Activated CD4-positive, alpha-beta T cell treated with anti-CD3 and anti-CD28 coated beads, Interleukin-2, Interleukin-6, amounts not matched to agents 100 ng/mL and 50 ng/mL, durations not matched to agents 16 hours and 8 hours (primary cell): Measurements from ENCODE around the gene MLPH.

ENCODE experiments used
- DNase-seq: peaks from one replicate; pipeline ENCODE4 v3.0.0-alpha.2; 2020

MLPH gene

DNA sequence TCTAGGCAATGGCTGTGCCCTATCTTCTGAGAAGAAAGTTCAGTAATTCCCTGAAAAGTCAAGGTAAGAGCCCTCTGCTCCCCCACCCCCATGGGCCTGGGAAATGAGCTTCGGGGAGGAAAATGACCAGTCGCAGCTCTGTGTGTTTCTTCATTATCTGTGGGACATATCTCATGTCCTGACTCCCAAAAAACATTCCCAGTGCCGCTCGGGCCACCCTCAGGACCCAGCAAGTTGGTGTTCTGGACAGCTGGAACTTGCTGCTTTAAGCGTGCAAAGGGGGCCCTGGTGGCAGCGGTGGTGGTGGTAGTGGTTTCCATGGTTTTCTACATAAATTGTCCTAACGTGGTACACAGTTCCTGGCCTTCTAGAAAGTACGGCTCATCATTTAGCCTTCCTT, 62.2 kb downstream of the MLPH start:
- no peak for DNase-seq

DNA sequence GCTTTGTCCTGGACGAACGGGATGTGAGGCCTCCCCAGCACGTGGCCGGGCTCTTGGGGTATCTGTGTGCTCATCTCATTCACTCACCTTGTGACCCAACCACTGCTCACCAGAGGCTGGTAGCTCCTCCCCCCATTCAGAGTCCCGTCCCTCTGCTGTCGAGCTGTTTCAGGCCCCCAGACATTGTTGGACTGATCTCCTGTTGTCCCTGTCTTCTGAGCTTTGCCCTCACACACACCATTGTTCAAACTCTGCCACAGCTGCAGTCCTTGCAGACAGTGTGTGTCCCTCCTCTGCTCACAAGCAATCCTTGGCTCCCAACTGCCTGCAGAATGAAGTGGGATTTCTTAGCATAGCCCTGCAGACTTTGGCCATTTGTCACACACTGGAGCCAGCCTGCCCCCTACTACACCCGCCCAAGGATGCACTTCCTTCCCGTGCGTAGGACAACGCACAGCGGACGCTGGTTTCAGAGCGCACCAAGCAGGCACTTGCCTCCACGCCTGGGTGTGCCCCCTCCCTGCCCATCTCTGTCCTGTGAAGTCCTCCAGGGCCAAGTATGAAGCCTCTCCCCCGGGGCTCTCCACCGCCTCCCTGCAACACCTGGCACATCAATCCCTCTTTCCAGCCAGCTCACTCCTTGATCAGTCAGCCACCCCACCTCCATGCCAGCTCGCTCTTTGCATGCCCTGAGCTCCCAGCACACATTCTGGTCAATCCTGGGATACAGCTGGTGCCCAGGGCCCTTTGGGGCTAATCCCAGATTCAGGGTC, 62.8 kb downstream of the MLPH start:
- no peak for DNase-seq

DNA sequence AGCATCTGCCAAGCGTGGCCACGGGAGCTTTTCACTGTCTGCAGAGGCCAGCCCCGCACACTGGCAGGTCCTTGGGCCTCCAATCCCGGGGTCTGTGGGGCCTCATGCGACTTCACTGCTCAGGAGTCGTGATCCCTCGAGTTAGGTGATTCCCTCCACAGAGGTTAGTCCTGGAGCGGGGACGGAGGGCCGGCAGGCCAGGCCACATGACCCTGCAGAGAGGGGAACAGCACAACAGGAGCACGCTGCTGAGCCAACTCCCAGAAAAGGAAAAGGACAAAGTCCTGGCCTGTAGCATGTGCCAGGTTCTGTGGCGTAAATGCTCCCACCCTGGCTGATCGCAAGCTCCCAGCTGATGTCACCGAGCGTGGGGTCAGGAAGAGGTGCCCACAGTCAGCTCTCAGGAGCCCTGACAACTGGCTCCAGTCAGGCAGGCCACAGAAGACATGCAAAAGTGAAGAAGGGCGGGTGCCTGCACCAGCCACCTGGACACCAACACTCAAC, 64.1 kb downstream of the MLPH start:
- DNase-seq, result no peak

DNA sequence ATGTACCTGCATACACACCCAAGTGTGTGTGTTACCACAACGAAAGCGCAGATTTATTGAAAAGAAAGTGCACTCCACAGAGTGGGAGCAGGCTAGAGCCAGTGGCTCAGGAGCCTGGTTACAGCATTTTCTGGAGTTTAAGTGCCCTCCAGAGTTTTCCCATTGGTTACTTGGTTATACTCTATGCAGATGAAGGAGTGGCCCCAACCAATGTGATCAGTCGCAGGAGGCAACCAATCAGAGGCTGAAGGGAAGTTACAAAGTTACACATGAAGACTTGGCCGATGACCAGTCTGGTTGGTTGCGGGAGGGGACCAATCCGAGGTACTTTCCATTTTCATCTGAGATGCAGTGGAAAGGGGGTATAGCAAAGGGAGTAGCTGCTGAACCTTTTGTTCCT, 65.9 kb downstream of the MLPH start:
- no peak for DNase-seq

DNA sequence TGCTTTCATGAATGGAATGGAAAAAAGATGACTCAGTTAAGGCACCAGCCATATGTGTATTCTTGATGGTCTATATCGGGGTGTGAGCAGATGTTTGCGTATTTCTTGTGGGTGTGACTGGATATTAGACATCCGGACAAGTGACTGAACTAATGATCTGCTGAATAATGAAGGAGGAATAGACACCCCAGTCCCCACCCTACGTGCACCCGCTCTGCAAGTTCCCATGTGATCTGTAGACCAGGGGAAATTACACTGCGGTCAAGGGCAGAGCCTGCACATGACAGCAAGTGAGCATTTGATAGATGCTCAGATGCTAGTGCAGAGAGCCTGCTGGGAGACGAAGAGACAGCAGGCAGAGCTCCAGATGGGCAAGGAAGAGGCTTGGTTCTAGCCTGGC, 66.9 kb downstream of the MLPH start:
- no peak for DNase-seq

DNA sequence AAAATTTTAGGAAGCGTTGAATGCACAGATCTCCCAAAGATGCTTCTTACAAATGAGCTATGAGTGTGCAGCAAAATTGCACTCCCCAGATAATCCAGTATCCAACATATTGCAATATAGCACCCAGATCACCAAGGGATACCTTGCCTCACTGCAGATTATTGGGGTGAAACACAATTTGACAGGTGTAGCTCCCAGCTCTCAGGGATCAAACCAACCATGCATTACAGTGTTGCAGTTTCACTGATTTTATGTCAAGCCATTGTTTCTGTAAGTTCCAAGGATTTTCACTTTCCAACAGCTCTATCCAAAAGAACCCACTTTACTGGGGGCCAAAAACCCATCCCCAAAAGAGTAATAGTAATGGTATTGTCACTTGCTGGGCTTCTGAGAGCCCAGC, 68.5 kb downstream of the MLPH start:
- DNase-seq, result no peak

DNA sequence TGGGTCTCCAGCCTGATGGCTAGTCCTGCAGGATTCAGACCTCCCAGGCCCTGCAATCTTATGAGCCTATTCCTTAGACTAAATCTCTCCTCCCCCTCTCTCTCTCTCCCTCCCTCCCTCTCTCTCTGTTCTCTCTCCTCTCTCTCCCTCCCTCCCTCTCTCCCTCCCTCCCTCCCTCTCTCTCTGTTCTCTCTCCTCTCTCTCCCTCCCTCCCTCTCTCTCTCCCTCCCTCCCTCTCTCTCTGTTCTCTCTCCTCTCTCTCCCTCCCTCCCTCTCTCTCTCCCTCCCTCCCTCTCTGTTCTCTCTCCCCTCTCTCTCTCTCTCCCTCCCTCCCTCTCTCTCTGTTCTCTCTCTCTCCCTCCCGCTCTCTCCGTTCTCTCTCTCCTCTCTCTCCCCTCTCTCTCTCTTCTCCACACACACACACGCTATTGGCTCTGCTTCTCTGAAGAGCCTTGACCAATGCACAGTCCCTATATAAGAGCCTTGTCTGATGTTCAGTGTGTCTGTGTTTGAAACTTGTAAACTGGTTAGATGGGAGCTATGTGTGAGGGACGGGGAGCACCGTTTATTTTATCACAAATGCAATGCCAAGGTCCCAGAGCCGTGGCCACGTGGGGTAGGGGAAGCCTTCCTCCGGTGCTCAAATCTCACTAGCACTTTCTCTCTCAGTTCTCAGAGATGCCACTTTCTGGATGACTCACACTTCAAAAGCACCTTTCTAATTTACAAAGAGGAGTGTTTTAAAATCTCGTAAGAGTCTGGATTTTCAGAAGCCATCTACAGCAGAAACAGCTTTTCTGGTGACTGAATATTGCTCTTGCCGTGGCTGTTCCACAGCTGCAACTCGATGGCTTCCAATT, 70.0 kb downstream of the MLPH start:
- peak; percentile 78 for DNase-seq

DNA sequence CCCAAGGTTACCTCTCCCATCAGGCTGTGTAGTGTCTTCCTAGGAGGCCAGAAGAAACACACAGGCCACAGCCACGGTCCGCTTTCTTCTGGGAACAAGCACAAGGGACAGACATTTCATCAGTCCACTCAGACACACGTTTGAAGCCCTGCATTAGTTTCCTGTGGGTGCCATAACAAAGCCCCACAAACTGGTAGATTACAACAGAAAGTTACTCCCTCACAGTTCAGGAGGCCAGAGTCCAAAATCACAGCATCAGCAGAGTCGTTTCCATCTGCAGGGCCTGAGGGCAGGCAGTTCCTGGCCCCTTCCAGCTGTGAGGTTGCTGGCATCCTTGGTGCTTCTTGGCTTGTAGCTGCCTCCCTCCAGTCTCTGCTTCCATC, 70.6 kb downstream of the MLPH start:
- no peak for DNase-seq

DNA sequence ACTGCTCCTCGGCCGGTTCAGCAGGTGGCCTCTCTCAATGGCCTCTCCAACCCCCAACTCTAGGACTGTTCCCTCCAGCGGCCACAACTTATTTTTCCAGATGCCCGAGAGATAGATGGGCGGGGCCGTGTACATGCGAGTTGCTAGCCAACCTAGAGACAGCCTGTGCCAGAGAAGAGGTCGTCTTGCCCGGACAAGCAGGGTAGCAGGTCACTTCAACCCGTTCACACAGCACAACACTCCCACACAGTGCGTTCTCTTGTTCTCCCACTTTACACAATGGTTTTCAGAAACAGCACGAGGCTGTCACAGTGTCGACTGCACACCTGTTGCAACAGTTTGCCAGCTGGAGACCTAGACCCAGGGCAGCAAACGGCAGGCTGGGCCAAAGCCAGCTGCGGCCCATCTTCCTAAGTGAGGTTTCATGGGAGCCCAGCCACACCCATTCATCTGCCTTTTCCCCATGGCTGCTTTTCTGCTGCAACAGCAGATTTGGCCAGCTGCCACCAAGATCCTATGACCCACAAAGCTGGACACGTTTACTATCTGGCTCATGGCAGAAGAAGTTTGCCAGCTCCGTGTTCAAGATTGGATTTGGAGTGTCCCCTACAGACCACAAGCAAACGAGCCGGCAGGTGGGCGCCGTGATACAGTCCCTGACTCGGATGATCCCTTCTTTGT, 72.0 kb downstream of the MLPH start:
- no peak for DNase-seq

DNA sequence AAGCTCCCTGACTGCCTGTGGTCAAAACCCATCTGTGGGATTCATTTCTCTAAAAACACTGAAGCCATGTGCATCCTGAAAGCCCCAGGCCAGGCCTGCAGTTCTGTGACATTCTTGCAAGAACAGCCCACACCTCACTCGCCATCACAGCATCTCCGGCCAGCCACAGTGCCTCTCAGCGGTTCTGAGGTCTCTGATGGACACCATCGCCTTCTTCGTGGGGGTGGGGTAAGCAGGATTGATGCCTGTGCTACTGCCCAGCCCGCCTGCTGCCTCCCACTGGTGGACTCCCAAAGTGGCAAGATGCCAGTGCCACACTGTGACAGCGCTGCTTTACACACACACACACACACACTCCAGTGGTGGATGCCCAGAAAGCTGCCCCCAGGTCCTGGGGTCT, 74.2 kb downstream of the MLPH start:
- no peak for DNase-seq

DNA sequence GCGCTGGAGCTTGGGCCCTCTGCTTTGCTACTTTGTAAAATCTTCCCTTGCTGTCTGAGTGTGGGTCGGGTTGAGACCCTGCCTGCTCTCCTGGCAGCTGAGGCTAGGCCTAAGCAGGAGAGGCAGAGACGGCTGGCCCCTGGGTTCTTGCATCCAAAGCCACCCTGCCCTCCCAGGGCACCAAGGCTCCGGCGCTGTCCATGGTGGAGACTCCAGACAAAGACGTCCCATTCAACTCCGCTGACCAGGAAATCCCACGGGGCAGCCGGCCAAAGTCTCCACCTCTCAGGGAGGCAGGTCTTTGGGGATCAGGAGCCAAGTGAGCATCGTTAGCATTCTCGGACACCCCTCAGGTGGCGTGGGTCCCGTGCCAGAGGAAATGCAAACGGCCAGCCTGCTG, 76.8 kb downstream of the MLPH start:
- no peak for DNase-seq

DNA sequence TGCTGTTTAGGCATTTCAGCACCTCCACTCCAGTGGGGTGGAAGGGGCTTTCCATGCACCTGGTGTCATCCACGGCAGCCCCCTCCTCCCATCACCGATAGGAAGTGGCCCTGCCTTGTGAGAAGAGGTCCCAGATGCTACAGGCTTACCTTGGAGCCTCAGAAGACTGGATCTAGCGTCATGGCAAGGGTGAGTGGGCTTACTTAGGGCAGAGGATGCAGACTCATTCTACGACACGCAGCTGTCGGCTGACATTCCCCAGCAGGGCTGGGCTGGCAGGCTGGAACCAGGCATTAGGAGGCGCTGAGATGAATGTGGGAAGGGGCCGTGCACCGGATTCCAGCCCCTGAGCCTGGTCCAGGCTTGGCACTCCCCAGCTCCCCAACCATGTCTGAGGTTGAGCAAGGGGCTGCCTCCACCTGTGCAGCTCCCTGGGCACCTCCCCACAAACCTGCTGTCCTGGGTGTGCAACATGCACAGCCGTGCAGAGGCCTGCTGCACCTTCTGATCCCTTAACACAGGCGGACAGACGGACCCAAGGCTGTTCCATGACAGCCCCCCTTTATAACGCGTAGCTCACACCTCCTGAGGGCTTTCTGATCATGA, 77.6 kb downstream of the MLPH start:
- no peak for DNase-seq

DNA sequence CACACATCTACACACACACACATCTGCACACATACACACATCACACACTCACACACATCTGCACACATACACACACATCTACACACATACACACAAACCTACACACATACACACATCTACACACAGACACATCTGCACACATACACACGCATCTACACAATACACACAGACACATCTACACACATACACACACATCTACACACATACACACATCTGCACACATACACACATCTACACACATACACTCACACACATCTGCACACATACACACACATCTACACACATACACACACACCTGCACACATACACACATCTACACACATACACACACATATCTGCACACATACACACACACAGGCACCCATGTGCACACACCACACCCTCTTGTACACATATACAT, 78.9 kb downstream of the MLPH start:
- DNase-seq, result no peak

DNA sequence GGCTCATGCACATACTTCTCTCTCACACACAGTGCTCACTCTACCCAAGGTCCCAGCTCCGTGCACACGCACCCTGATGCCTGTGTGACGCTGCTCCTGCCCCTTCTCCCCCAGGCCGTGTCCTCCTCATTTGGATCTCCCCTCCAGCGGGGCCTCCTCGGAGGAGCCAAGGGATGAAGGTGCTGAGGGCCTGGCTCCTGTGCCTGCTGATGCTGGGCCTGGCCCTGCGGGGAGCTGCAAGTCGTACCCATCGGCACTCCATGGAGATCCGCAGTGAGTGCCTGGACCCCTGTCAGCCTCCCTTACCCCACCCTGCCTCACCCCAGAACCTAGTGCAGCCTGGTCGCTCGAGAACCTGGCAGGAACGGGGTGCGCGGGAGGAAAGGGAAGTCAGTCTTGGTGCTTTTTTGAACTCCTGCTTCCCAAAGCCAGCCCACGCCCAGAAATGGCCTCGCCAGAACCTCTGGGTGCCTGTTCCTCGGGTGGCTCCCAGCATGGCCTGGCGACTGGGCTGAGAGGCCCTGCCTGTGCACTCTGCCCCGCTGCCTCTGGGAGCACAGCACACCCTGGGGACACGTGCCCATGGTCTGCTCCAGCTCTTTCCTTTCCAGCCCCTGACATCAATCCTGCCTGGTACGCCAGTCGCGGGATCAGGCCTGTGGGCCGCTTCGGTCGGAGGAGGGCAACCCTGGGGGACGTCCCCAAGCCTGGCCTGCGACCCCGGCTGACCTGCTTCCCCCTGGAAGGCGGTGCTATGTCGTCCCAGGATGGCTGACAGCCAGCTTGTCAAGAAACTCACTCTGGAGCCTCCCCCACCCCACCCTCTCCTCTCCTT, 79.6 kb downstream of the MLPH start, which contains the start of gene PRLH:
PRLH (plus strand) TSS at position 174 of the 835 bp plus-strand sequence; CDS start at position 174, 0 bp downstream.
- DNase-seq, result no peak

DNA sequence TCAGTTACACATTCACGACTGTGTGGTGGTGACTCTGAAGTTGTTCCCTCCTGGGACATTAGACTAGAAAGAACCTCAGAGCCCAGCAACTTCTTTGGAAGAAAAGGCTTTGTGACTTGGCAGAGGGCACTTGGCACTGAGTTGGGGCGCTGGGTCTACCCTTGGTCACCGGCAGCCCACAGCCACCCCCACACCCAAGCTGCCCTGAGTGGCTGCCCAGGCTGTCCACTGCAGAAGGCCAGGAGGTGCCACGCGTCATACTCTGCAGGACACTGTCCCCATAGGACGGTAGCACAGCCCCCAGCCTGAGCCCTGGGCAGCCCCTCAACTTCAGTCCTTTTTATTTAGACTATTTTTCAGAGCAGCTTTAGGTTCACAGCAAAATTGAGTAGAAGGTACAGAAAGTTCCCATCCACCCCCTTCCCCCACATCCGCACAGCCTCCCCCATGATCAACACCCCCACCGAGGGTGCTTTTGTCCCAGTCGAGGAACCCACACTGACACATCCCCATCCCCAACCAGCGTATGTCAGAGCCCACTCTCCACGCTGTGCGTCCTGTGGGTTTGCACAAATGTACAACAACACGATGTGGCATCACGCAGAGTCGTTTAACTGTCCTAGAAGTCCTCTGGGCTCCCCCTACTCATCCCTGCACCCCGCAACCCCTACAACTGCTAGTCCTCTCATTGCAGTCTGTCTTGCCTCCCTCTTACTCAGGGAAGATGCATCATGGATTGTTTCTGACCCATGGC, 80.4 kb downstream of the MLPH start:
- no peak for DNase-seq

DNA sequence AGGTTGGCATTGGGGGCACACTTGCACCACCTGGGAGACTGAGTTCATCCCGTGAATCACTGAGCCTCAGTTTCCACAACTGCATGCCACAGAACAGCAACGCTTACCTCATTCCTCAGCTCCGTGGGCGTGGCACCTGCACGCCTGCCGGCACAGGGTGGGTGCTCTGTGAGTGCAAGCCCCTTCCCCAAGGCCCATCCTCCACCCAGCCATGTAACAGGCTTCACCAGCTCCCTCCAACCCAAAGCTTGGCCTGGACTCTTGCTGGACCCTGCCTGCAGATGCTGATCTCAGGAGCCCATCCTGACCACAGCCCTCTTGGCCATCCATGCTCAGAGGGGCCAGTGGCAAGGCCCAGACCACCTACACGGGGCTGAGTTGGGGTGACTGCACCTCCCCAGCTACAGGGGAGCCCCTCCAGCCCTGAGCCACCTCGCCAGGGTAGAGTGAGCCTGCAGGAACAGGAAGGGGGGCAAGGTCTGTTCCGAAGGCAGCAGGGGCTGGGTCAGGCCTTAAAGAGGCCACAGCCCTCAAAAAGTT, 81.1 kb downstream of the MLPH start:
- DNase-seq, result no peak

DNA sequence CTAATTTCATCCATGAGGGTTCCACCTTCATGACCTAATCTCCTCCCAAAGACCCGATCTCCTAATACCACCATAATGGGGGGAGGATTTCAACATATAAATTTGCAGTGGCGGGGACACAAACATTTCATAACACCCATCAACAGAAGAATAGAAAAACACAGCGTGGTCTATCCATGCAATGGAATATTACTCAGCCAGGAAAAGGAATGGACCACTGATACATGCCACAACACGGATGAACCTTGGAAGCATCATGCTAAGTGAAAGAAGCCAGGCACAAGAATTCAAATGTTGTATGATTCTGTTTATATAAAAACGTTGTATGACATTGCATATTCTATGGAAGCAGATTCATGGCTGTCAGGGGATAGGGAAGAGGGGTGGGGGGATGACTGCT, 82.0 kb downstream of the MLPH start:
- DNase-seq, result no peak

DNA sequence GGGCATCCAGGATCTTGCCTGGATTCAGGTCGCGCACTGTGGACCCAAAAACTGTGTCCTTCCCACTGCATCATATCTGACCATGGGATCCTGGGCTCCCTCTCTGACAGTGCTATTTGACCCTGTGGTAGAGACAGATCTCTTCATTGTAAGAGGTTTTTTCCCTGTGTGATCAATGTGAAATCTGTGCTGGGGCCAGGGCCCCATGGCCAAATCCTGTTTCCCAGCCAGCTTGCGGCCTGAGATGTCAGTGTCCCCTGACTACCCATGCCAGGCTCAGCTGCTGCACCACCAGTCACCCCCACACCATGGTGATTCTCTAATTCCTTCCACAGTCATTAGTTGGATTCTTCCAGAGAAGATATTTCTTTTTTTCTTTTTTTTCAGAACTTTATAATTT, 82.8 kb downstream of the MLPH start:
- DNase-seq, result no peak

DNA sequence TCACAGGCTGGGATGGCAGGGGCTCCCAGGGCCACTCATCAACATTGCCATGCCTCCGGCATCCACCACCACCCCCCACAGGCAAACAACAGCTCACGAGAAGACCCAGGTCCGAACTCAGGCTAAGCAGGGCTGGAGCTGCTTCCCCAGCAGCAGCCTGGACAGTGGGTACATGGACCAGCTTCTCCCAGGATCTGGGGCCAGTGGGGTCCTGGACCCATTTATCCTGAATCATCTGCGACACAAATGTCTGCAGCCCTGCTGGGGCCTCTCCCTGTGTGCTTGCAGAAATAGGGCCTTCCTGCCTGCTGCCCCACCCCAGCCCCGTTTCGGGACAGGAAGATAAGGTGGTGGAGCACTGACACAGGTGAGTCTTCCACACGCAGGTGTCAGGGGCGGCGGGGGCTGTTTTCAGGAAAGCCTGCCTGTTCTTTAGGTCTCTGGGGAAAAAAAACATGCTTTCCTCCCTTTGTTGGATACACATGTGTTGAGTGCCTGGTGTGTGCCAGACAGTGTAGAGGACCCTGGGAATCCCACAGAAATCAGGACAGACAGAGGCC, 83.8 kb downstream of the MLPH start:
- DNase-seq, result no peak

DNA sequence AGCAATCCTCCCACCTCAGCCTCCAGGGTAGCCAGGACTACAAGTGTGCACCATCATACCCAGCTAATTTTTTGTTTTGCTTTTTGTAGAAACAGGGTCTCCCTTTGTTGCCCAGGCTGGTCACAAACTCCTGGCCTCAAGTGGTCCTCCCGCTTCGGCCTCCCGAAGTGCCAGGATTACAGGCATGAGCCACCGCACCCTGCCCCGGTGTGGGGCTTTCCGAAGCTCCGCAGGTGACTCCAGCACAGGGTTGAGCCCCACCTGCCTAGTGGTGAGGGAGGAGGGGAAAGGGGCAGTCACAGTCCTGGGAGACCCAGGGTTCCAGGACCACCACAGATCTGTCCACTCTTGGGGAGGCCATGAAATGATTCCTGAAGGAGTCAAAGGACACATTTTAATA, 84.5 kb downstream of the MLPH start:
- no peak for DNase-seq
